IMR-90 (cell line): Measurements from ENCODE around the gene CCL23. TPM values are rescaled to one million over a fixed set of nuclear protein-coding genes. Genes with fewer than 3 reads are reported as not detected.

Experiments used
- ATAC-seq: fragments of 200-7000 bp; cut with Tn5 transposase; 2 replicates; pipeline ENCODE4 v1.9.1; 2020; ENCODE audit warnings: low read depth, mild to moderate bottlenecking, moderate library complexity
- BruUV-seq: library from RNA; stranded (reverse); fragments of 400-500 nt; replicated peaks from 2 replicates; lab custom pipeline; 2021; lab: Mats Ljungman, UMichigan
- CTCF ChIA-PET: fragments of 300-600 bp; formaldehyde crosslinking; extraction: SDS; loops from one replicate; lab custom pipeline; 2021; ENCODE audit warnings: antibody characterized with exemption; lab: Yijun Ruan, JAX
- POLR2A ChIA-PET: fragments of 300-600 bp; sonication (Branson Sonifier 250); formaldehyde crosslinking; loops from one replicate; lab custom pipeline; 2022; ENCODE audit warnings: antibody characterized with exemption; ENCODE audit not compliant: unreplicated experiment; lab: Charles Lee
- DNase-seq: peaks from one replicate; pipeline ENCODE4 v3.0.0; 2013
- H2AFZ ChIP-seq: replicated peaks from 2 replicates; pipeline ENCODE3; 2013; ENCODE audit warnings: low read length, mild to moderate bottlenecking; ENCODE audit not compliant: poor library complexity
- H2AK5ac ChIP-seq: 2 replicates; pipeline ENCODE4 v1.6.1; 2013; ENCODE audit warnings: low read depth, low read length, inconsistent platforms
- H2AK9ac ChIP-seq: replicated peaks from 2 replicates; pipeline ENCODE3; 2013; ENCODE audit warnings: mild to moderate bottlenecking, low read depth, low read length, moderate library complexity; ENCODE audit not compliant: poor library complexity
- H2BK120ac ChIP-seq: 2 replicates; pipeline ENCODE4 v1.6.1; 2013; ENCODE audit warnings: low read depth, low read length, inconsistent platforms
- H2BK15ac ChIP-seq: 3 replicates; pipeline ENCODE4 v1.6.1; 2013; ENCODE audit warnings: low read depth, low read length, inconsistent platforms
- H2BK20ac ChIP-seq: 2 replicates; pipeline ENCODE4 v1.6.1; 2013; ENCODE audit warnings: low read depth, mild to moderate bottlenecking, inconsistent platforms, low read length, moderate library complexity
- H2BK5ac ChIP-seq: 2 replicates; pipeline ENCODE4 v1.6.1; 2013; ENCODE audit warnings: mild to moderate bottlenecking, low read depth, low read length, inconsistent platforms; ENCODE audit not compliant: poor library complexity, severe bottlenecking
- H3K14ac ChIP-seq: replicated peaks from 2 replicates; pipeline ENCODE4 v1.6.1; 2013; ENCODE audit warnings: low read depth, low read length, inconsistent platforms
- H3K18ac ChIP-seq: 2 replicates; pipeline ENCODE4 v1.6.1; 2013; ENCODE audit warnings: low read depth, low read length, control low read depth
- H3K23ac ChIP-seq: 2 replicates; pipeline ENCODE4 v1.6.1; 2013; ENCODE audit warnings: low read depth, low read length, inconsistent platforms
- H3K27ac ChIP-seq: 2 replicates; pipeline ENCODE4 v1.5.1; 2013; ENCODE audit warnings: mild to moderate bottlenecking, control low read depth, low read length; ENCODE audit not compliant: insufficient read depth
- H3K27me3 ChIP-seq: 2 replicates; pipeline ENCODE4 v1.6.1; 2013; ENCODE audit warnings: low read length; ENCODE audit not compliant: control insufficient read depth, insufficient read depth
- H3K36me3 ChIP-seq: 2 replicates; pipeline ENCODE4 v1.6.1; 2013; ENCODE audit warnings: low read length, mixed read lengths; ENCODE audit not compliant: control insufficient read depth, insufficient read depth
- H3K4ac ChIP-seq: 2 replicates; pipeline ENCODE4 v1.6.1; 2013; ENCODE audit warnings: low read depth, low read length, inconsistent platforms
- H3K4me1 ChIP-seq: 2 replicates; pipeline ENCODE4 v1.6.1; 2013; ENCODE audit warnings: low read length, mixed read lengths; ENCODE audit not compliant: control insufficient read depth, insufficient read depth
- H3K4me2 ChIP-seq: 2 replicates; pipeline ENCODE4 v1.6.1; 2013; ENCODE audit warnings: low read depth, mild to moderate bottlenecking, control low read depth, low read length, moderate library complexity
- H3K4me3 ChIP-seq: 2 replicates; pipeline ENCODE4 v1.5.1; 2013; ENCODE audit warnings: low read depth, mild to moderate bottlenecking, control low read depth, low read length, moderate library complexity; ENCODE audit not compliant: insufficient read depth
- H3K56ac ChIP-seq: 2 replicates; pipeline ENCODE4 v1.6.1; 2013; ENCODE audit warnings: low read length, inconsistent platforms; ENCODE audit not compliant: insufficient read depth; ENCODE audit errors: extremely low read depth
- H3K79me1 ChIP-seq, 2 experiments: 2 replicates each; pipeline ENCODE4 v1.6.1; 2013; ENCODE audit warnings: low read length in 2 of 2, inconsistent platforms in 1 of 2, low read depth in 1 of 2
- H3K9ac ChIP-seq: 2 replicates; pipeline ENCODE4 v1.6.1; 2013; ENCODE audit warnings: low read depth, low read length, control low read depth
- H3K9me1 ChIP-seq: 2 replicates; pipeline ENCODE4 v1.6.1; 2013; ENCODE audit warnings: low read length, inconsistent platforms; ENCODE audit not compliant: insufficient read depth
- H3K9me3 ChIP-seq: 2 replicates; pipeline ENCODE4 v1.6.1; 2013; ENCODE audit warnings: low read length; ENCODE audit not compliant: control insufficient read depth, insufficient read depth
- H4K20me1 ChIP-seq: 2 replicates; pipeline ENCODE4 v1.6.1; 2013; ENCODE audit warnings: low read length, inconsistent platforms; ENCODE audit not compliant: insufficient read depth
- H4K5ac ChIP-seq: 2 replicates; pipeline ENCODE4 v1.6.1; 2013; ENCODE audit warnings: mild to moderate bottlenecking, low read depth, low read length, control low read depth
- H4K8ac ChIP-seq, 2 experiments: 2 replicates each; pipeline ENCODE4 v1.6.1; 2013; ENCODE audit warnings: low read depth in 2 of 2, low read length in 2 of 2, control low read depth in 1 of 2, inconsistent platforms in 1 of 2
- H4K91ac ChIP-seq: 2 replicates; pipeline ENCODE4 v1.6.1; 2013; ENCODE audit warnings: low read depth, low read length, inconsistent platforms; ENCODE audit not compliant: insufficient read depth
- CTCF ChIP-seq: conservative IDR thresholded peaks from 2 replicates; pipeline ENCODE4 v1.5.1; 2012; ENCODE audit warnings: mild to moderate bottlenecking, low read depth, low read length, improper control_type of control experiment
- MAZ ChIP-seq: IDR thresholded peaks from 2 replicates; pipeline ENCODE4 v1.6.1; 2012; ENCODE audit warnings: low read depth, mild to moderate bottlenecking, low read length, improper control_type of control experiment, moderate library complexity, borderline replicate concordance
- WGBS, 2 experiments: methylation state at CpG; one replicate each; pipeline versions ENCODE4 v1.1.5 to v1.1.7; 2013; ENCODE audit warnings: missing lambda C conversion rate in 2 of 2; ENCODE audit not compliant: insufficient read length in 1 of 2; ENCODE audit errors: extremely low coverage in 2 of 2; 5-methylcytosine and 5-hydroxymethylcytosine counted together
- dilution Hi-C: fragments of 300-500 bp; cut with HindIII; formaldehyde crosslinking; loops from one replicate; pipeline ENCODE4 v1.14.3; 2018; ENCODE audit warnings: low sequenced_read_pairs; ENCODE audit not compliant: unreplicated experiment
- in situ Hi-C: fragments of 300-500 bp; cut with MboI; formaldehyde crosslinking; loops from 3 replicates; pipeline ENCODE4 v1.14.3; 2019; ENCODE audit warnings: low sequenced_read_pairs, inconsistent platforms, mixed read lengths
- intact Hi-C: fragments of 100-400 bp; cut with micrococcal nuclease; formaldehyde crosslinking; loops from 2 replicates; pipeline ENCODE4 v1.10.0; 2022
- polyA plus RNA-seq, 3 experiments: library from polyadenylated mRNA; depleted of rRNA; stranded (reverse); fragments of >200 nt; gene quantifications; 2 replicates each; pipeline ENCODE4 v1.2.3, GENCODE V29; 2012; ENCODE audit warnings: low replicate concordance in 1 of 3
- total RNA-seq: library from RNA; depleted of rRNA; stranded (reverse); fragments of >200 nt; gene quantifications from 2 replicates; pipeline ENCODE4 v1.2.3, GENCODE V29; 2012

The CCL23 gene
- total and polyA plus RNA-seq, 2 of the 4 experiments (the other 2 are of a cell fraction) = not detected

- Histone ChIP-seq H3K4me2 (no peak within 1 kb of the TSS), H2AK9ac (no peak within 1 kb of the TSS), H3K4me3 (no peak within 1 kb of the TSS), H3K14ac (no peak within 1 kb of the TSS), H3K23ac (no peak within 1 kb of the TSS), H3K36me3 (no peaks in the 10 kb centered on the region), H3K27me3 (no peaks in the 10 kb centered on the region; the same call in none of the 2 replicates), H2AFZ (no peak within 1 kb of the TSS), H2BK120ac (no peak within 1 kb of the TSS), H2BK5ac (no peak within 1 kb of the TSS), H3K79me1 (no peaks in the 10 kb centered on the region), H4K20me1 (no peaks in the 10 kb centered on the region), H3K27ac (no peak within 1 kb of the TSS), H2BK15ac (no peak within 1 kb of the TSS), H4K5ac (no peak within 1 kb of the TSS), H2AK5ac (no peak within 1 kb of the TSS), H3K9me3 (no peaks in the 10 kb centered on the region), H3K4ac (no peak within 1 kb of the TSS), H2BK20ac (no peak within 1 kb of the TSS), H4K91ac (no peak within 1 kb of the TSS), H3K18ac (no peak within 1 kb of the TSS), H4K8ac (no peak within 1 kb of the TSS), H3K56ac (no peak within 1 kb of the TSS), H3K9ac (no peak within 1 kb of the TSS), H3K9me1 (no peaks in the 10 kb centered on the region), H3K4me1 (no peaks in the 10 kb centered on the region)
- ATAC-seq (no peak), DNase-seq (no peak)
- intact Hi-C loops = no loop called here
- dilution Hi-C loops = no loop called here
- in situ Hi-C loops = no loop called here
- no TSS peak for BruUV-seq
- no peak for TF ChIP-seq CTCF
- TF ChIP-seq MAZ = no peak
- CTCF ChIA-PET = interaction anchor here (0.6 to 0.9 kb wide), 2 partner anchors 25 to 152 kb away, joined by 3 read pairs; no protein-coding TSS in a partner anchor
- POLR2A ChIA-PET = no interaction called here
- WGBS, 2 experiments = 55% methylated on average over 2 of the region's 6 CpGs; no CpG with 5 or more reads in 1 of the 2 experiments
These were observed 16.5 kb downstream of the CCL23 start, which contains the start of gene CCL15 for GRCh38 chr17:36001110-36001771. CCL15 (minus strand) TSS chr17:36001553; CDS start chr17:36001492, 61 bp downstream.
